HG03460 (cell line): ENCODE results near the gene CACNA1G.

Experiments used
- ATAC-seq: cut with Tn5 transposase; IDR thresholded peaks from one replicate; pipeline ENCODE4 v1.9.1; 2021; ENCODE audit not compliant: unreplicated experiment

Gene CACNA1G

GRCh38 chr17:50608700-50609379 lies 48.3 kb downstream of the CACNA1G start:
- ATAC-seq = no peak

DNA sequence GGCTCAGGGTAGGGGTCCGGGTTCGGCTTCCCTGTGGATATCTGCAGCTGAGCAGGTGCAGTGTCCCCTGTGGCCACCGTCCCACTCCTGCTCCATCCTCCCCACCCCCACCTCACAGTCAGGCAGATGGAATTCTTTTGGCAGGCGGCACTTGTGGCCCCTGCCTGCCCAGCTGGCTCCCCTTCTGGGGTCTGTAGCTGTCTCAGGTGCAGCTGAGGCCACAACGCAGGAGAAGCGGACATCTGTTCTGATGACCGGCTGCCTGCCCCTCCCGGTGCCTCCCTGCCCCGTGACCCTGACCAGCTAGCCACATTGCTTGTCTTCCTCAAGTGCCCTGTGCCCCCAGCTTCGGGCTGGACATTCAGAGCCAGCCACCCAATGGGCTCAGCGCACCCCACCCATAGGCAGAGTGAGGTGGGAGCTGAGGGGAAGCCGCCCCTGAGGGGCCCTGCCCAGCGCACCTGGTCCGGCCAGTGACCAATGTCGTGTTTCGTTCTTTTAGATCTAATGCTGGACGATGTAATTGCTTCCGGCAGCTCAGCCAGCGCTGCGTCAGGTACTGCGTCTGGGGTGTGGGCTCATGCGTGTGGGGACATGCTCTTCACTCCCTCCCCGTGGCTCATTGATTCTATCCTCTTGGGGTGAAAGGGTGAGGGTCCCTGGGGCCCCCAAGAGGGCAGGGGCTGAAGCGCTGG lies 49.0 kb downstream of the CACNA1G start:
- ATAC-seq = no peak

DNA sequence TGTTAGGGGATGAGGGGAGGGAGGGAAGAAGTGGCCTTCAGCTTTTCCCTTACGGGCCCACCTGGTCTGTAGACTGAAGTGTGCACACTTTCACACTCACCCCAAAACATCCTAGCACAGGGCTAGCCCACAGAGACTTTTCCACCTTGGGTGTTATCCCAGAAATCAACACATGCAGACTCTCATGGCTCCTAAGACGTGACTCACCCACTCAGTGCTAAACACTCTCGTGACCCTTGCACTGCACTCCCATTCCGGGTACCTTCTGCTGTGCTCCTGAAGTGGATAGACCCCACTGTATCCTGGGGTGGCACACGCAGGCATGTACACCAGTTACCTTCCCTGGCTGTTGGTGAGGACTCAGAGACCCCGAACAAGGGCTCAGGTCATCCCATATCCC lies 51.1 kb downstream of the CACNA1G start:
- no peak for ATAC-seq

DNA sequence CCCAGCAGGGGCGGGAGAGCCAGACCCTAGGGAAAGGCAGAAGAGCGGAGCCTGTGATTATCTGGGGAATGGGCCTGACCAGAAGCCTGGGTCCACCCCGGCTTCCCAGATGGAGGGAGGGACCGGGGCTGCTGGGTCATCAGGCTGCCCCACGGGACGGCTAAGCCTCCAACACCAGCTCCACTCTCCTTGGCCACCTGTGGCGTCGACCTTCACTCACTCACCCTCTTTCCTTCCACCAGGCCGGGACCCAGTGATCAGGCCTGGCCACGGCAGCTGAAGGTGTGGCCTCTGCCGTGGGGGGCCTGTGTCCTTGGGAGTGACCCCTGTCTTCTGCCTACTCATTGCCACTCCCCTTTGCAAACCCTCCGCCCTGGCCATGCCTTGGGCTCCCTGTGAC lies 51.8 kb downstream of the CACNA1G start:
- ATAC-seq = no peak

DNA sequence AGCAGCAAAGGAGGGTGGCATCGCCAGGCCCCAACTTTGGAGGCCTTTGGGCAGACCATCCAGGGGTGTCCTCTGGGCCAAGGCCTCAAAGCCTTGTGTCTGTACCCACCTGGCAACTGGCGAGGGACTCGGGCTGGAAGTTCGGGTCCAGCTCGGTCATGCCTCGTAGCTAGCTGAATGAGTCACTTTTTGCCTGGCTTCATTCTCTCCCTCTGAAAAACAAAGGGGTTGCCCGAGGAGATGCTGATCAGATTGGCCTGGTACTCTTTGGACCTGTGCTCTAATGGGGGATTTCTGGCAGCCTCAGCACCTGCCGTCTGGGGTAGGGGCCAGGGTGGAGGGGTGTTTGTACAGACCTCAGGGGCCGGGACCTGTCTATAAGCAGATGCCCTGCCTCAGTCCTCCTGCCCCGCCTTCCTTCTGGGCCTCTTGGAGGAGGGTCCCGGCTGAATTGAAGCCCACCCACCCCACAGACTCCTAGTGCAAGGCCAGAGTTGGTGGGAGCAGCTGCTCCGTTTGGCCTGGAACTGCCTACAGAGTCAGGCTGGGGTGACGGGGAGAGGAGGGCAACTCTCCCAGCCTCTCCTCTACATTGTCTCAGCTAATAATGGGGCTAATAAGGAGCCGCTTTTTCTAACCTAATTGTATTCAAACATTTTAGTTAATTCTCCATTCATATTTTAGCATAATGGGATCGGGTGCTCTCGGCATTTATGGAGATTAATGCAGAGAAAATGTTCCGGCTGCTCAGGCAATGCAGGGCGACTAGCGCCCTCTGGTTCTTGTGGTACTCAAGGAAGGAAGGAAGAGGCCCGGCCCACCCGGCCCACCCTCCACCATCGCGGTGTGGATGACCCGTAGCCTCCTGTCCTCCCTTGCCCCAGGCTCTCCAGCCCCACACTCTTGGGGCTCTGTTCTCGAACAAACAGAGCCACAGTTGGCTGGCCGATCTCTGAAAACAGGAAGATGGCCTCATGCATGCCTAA lies 52.8 kb downstream of the CACNA1G start:
- ATAC-seq = no peak

GRCh38 chr17:50614471-50615051 lies 54.0 kb downstream of the CACNA1G start:
- ATAC-seq = no peak

- ATAC-seq = no peak
Measured at GRCh38 chr17:50615828-50616227, 55.3 kb downstream of the CACNA1G start.

- no peak for ATAC-seq
Measured at GRCh38 chr17:50618300-50618699, 57.8 kb downstream of the CACNA1G start.

- no peak for ATAC-seq
Measured at GRCh38 chr17:50618941-50619340, 58.4 kb downstream of the CACNA1G start.

DNA sequence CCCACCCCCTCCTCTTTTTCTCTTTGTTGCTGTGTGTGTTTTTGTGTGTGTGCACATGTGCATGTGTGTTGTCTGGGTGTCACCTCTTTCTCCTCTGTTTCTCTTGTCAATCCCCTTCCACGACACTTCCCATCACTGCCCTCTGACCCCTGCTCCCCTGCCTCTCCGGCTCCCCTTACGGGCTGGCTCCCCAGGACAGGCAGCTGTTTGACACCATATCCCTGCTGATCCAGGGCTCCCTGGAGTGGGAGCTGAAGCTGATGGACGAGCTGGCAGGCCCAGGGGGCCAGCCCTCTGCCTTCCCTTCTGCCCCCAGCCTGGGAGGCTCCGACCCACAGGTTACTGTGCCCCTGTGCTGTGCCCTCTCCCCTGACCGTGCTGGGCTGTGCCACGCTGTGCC lies 59.0 kb downstream of the CACNA1G start:
- ATAC-seq = no peak

- no peak for ATAC-seq
Measured at GRCh38 chr17:50620237-50620636, 59.7 kb downstream of the CACNA1G start.

DNA sequence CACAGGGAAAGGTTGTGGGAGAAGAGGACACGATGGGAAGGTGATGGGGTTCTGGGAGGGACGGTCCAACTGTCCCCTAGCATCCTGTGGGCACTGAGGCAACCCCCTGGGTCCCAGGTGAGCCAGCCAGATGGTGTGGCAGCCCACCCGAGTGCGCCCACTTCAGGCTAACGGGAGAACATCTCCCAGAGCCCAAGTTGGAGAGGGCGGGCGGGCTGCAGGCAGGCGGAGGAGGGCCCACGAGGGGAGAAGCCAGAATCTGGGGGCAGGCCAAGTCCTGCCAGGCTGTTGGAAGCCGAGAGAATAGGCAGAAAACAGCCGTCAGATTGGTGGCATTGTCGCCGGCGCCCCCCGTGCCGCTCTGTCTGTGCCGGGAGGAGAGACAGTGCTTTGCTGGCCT lies 60.3 kb downstream of the CACNA1G start:
- no peak for ATAC-seq

- ATAC-seq = no peak
Measured at GRCh38 chr17:50621574-50622031, 61.1 kb downstream of the CACNA1G start.

DNA sequence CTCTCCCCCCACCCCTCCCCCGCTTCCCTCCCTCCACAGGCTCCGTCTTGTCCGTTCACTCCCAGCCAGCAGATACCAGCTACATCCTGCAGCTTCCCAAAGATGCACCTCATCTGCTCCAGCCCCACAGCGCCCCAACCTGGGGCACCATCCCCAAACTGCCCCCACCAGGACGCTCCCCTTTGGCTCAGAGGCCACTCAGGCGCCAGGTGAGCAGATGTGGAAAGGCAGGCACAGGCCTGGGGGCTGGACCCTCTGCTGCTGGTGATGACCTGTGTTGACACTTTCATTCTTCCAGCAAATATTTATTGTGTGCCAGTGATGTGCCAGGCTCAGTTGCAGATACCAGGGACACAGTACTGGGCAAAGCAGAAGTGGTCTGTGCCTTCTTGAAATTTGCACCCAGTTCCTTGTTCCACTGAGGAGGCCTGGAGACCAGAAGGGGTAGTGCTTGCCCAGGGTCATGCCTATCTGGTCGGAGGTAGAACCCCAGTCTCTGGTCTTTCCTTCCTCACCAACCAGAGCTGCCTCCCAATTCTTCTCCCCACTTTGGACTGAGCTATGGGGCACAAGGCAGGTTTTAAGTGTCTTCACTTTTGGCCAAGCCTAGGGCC lies 63.9 kb downstream of the CACNA1G start:
- ATAC-seq = no peak

- ATAC-seq = no peak
Measured at GRCh38 chr17:50625032-50625871, 64.7 kb downstream of the CACNA1G start.

- no peak for ATAC-seq
Measured at GRCh38 chr17:50626037-50626574, 65.6 kb downstream of the CACNA1G start.

DNA sequence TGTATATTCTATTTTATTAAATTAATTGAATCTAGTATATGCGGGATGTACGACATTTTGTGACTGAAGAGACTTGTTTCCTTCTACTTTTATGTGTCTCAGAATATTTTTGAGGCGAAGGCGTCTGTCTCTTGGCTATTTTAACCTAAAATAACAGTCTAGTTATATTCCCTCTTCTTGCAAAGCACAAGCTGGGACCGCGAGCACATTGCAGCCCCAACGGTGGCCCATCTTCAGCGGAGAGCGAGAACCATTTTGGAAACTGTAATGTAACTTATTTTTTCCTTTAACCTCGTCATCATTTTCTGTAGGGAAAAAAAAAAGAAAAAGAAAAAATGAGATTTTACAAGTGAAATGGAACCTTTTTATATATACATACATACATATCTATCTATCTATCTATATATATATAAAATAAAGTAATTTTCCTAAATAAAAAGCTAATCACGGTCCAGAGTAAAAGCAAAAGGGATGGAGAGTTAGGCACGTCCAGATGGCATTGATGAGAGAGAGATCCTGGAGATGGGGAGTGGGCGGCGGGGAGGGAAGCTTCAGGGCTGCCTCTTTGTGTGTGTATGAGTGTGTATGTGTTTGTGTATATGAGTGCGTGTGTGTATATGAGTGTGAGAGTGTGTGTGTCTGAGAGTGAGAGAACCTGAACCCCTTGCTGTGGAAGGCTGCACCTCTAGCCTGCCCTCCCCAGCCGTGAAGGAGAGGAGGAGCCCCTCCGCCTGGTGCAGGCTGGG lies 66.7 kb downstream of the CACNA1G start:
- ATAC-seq = no peak

- no peak for ATAC-seq
Measured at GRCh38 chr17:50627782-50628601, 67.5 kb downstream of the CACNA1G start.
